HUDEP-2 (cell line): ENCODE data around the gene ENPP1.
"Not testable (repeated sequence)": the region's sequence is repeated elsewhere in the genome, so short reads cannot be mapped to it uniquely, and the experiment has no call there.

Experiments
- DNase-seq, 76 experiments: peaks; one replicate each; lab custom pipeline; 2025; ENCODE audit not compliant: unreplicated experiment in 76 of 76; lab: John Stamatoyannopoulos, UW

The ENPP1 gene

GRCh38 chr6:131910956-131911355 is 103.1 kb downstream of the ENPP1 start:
- no peak for DNase-seq

GRCh38 chr6:131911951-131912350 is 104.1 kb downstream of the ENPP1 start:
- DNase-seq, result no peak

- DNase-seq, result no peak
Observed at GRCh38 chr6:131914234-131914633, 106.4 kb downstream of the ENPP1 start.

GRCh38 chr6:131914967-131915751 is 107.3 kb downstream of the ENPP1 start:
- peak in 51 of 76 experiments; percentile 5 to 62 (median 32) for DNase-seq

GRCh38 chr6:131916091-131916796 is 108.4 kb downstream of the ENPP1 start:
- DNase-seq, result not testable (repeated sequence)

- DNase-seq, result no peak
Observed at GRCh38 chr6:131916847-131917246, 109.0 kb downstream of the ENPP1 start.

- peak in 3 of 76 experiments; percentile 11 to 37 (median 23) for DNase-seq
Observed at GRCh38 chr6:131917318-131917717, 109.5 kb downstream of the ENPP1 start.

GRCh38 chr6:131917763-131918649 is 110.2 kb downstream of the ENPP1 start:
- DNase-seq, result no peak

- DNase-seq, result no peak
Observed at GRCh38 chr6:131918650-131919355, 111.0 kb downstream of the ENPP1 start.

GRCh38 chr6:131920656-131921055 is 112.8 kb downstream of the ENPP1 start:
- DNase-seq, result no peak

- DNase-seq, result peak in 67 of 76 experiments; percentile 13 to 80 (median 47)
Observed at GRCh38 chr6:131923356-131923755, 115.5 kb downstream of the ENPP1 start.

GRCh38 chr6:131924881-131925474 is 117.2 kb downstream of the ENPP1 start:
- DNase-seq, result peak in 7 of 76 experiments; percentile 8 to 28 (median 18)

GRCh38 chr6:131929264-131929663 is 121.4 kb downstream of the ENPP1 start:
- DNase-seq, result peak in 2 of 76 experiments; percentile 3 to 4

- DNase-seq, result no peak
Observed at GRCh38 chr6:131929976-131930375, 122.2 kb downstream of the ENPP1 start.

- no peak for DNase-seq
Observed at GRCh38 chr6:131931063-131931750, 123.4 kb downstream of the ENPP1 start.

GRCh38 chr6:131936156-131936555 is 128.3 kb downstream of the ENPP1 start:
- no peak for DNase-seq

GRCh38 chr6:131937226-131937625 is 129.4 kb downstream of the ENPP1 start:
- no peak for DNase-seq

GRCh38 chr6:131937703-131938631 is 130.1 kb downstream of the ENPP1 start:
- no peak for DNase-seq
